ENCODE results near the gene SETD1B.

SETD1B gene

GRCh38 chr12:121796855-121797751 lies 6.7 kb upstream of the SETD1B start:
- peak; percentile 48 for DNase-seq

- peak; percentile 87 for DNase-seq
These were observed 5.6 kb upstream of the SETD1B start for GRCh38 chr12:121797937-121798786.

- DNase-seq: no peak
These were observed 5.0 kb upstream of the SETD1B start for GRCh38 chr12:121798787-121799155.

- peak; percentile 59 for DNase-seq
These were observed 4.5 kb upstream of the SETD1B start for GRCh38 chr12:121799156-121799841.

GRCh38 chr12:121799842-121800693 lies 3.7 kb upstream of the SETD1B start:
- peak; percentile 35 for DNase-seq

GRCh38 chr12:121800694-121801594 lies 2.9 kb upstream of the SETD1B start:
- peak; percentile 26 for DNase-seq

- DNase-seq: peak; percentile 51
These were observed 2.0 kb upstream of the SETD1B start for GRCh38 chr12:121801595-121802484.

- no peak for DNase-seq
These were observed 1.3 kb upstream of the SETD1B start for GRCh38 chr12:121802485-121802842.

- DNase-seq: peak; percentile 94
These were observed 738 bp upstream of the SETD1B start for GRCh38 chr12:121802843-121803698.

- DNase-seq: peak; percentile 7
These were observed 755 bp downstream of the SETD1B start for GRCh38 chr12:121804417-121805111.

GRCh38 chr12:121805171-121806008 lies 1.6 kb downstream of the SETD1B start:
- no peak for DNase-seq

GRCh38 chr12:121806009-121806545 lies 2.3 kb downstream of the SETD1B start:
- DNase-seq: no peak

- DNase-seq: no peak
These were observed 3.0 kb downstream of the SETD1B start for GRCh38 chr12:121806546-121807423.

GRCh38 chr12:121807642-121808347 lies 4.0 kb downstream of the SETD1B start:
- no peak for DNase-seq

GRCh38 chr12:121808623-121809022 lies 4.8 kb downstream of the SETD1B start:
- no peak for DNase-seq

- no peak for DNase-seq
These were observed 5.9 kb downstream of the SETD1B start for GRCh38 chr12:121809712-121810116.
